ENCODE measurements around the gene RGR. TPM values are rescaled to one million over a fixed set of nuclear protein-coding genes. Genes with fewer than 3 reads are reported as not detected.
A peak's percentile ranks its signal among the peaks of the same experiment; 100 is the strongest.

RGR gene
- total RNA-seq, 4 donors from 2014 or later, result 0.33 to 2.5 (median 1.4) TPM; not detected in 1

- DNase-seq (ENCODE audit: extremely low spot score), result no peak
- H3K36me3 ChIP-seq, result no peaks in the 10 kb centered on the region
- WGBS, result 81% methylated on average over 4 of the region's 4 CpGs
- no peak overlapping the region for H3K4me3 ChIP-seq
- TF ChIP-seq POLR2AphosphoS5 (IDR thresholded peaks at IDR 0.05), result no peak
- TF ChIP-seq POLR2A (IDR thresholded peaks at IDR 0.05; ENCODE audit: low read depth), result no peak
- TF ChIP-seq, protein P1, sequence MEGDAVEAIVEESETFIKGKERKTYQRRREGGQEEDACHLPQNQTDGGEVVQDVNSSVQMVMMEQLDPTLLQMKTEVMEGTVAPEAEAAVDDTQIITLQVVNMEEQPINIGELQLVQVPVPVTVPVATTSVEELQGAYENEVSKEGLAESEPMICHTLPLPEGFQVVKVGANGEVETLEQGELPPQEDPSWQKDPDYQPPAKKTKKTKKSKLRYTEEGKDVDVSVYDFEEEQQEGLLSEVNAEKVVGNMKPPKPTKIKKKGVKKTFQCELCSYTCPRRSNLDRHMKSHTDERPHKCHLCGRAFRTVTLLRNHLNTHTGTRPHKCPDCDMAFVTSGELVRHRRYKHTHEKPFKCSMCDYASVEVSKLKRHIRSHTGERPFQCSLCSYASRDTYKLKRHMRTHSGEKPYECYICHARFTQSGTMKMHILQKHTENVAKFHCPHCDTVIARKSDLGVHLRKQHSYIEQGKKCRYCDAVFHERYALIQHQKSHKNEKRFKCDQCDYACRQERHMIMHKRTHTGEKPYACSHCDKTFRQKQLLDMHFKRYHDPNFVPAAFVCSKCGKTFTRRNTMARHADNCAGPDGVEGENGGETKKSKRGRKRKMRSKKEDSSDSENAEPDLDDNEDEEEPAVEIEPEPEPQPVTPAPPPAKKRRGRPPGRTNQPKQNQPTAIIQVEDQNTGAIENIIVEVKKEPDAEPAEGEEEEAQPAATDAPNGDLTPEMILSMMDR (IDR thresholded peaks at IDR 0.05), result no peak
- no peak for TF ChIP-seq EP300 (IDR thresholded peaks at IDR 0.05)
- no peaks in the 10 kb centered on the region for H3K4me1 ChIP-seq
- no peaks in the 10 kb centered on the region for H3K9me3 ChIP-seq
- intact Hi-C loops (cut with DNase I), result no loop called here
- no peak overlapping the region for H3K27ac ChIP-seq (replicated peaks in 1 of 4)
- peaks cover 0 to 45% (median 0%) of the 10 kb centered on the region in 4 donors for H3K27me3 ChIP-seq
Measured at GRCh38 chr10:84204610-84205009, 40.2 kb upstream of the RGR start.

GRCh38 chr10:84205049-84205852 is 39.6 kb upstream of the RGR start:
- Histone ChIP-seq H3K9me3 (no peaks in the 10 kb centered on the region), H3K27me3 (peaks cover 0 to 45% (median 0%) of the 10 kb centered on the region in 4 donors), H3K27ac (replicated peaks in 1 of 4) (no peak overlapping the region), H3K4me3 (no peak overlapping the region), H3K36me3 (no peaks in the 10 kb centered on the region), H3K4me1 (no peaks in the 10 kb centered on the region)
- WGBS, result 72% methylated on average over 4 of the region's 8 CpGs
- intact Hi-C loops (cut with DNase I), result no loop called here
- no peak for DNase-seq (ENCODE audit: extremely low spot score)
- TF ChIP-seq POLR2AphosphoS5 (IDR thresholded peaks at IDR 0.05), result no peak
- TF ChIP-seq POLR2A (IDR thresholded peaks at IDR 0.05; ENCODE audit: low read depth), result no peak
- TF ChIP-seq, protein P1 (IDR thresholded peaks at IDR 0.05), result peak in 2 of 3 experiments; percentile 8 to 35

DNA sequence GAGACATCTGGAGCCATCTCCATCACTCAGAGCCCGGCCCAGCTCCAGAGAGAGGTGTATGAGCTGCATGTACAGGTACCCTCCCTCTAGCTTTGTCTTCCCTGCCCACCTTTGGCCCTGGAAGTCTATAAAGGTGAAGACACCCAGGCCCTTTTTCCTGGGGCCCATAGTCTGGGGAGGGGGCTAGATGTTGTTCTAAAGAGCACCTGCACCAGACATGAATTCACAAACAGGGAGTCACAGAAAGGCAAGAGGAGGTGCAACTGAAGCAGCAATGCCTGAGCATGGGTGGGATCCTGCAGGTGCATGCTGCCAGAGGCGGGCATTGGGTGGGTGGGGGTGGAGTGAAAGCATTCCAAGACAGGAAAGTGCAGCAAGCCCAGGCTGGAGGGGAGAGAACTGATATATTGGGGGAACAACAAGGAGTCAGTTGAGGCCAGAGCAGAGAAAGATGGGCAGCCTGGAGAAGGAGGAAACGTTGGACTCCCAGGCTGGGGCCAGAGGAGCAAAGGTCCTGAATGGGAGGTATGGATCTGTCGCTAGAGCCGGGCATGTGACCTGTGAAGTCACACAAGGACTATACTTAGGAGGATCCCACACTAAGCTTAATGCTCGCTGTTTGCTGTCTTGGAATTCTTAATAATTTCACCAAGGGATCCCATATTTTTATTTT is 38.9 kb upstream of the RGR start:
- no peaks in the 10 kb centered on the region for H3K4me1 ChIP-seq
- no peaks in the 10 kb centered on the region for H3K36me3 ChIP-seq
- WGBS, result 74% methylated on average over 5 of the region's 6 CpGs
- H3K9me3 ChIP-seq, result no peaks in the 10 kb centered on the region
- no peak for TF ChIP-seq POLR2A (IDR thresholded peaks at IDR 0.05; ENCODE audit: low read depth)
- no peak for TF ChIP-seq EP300 (IDR thresholded peaks at IDR 0.05)
- TF ChIP-seq, protein P1 (IDR thresholded peaks at IDR 0.05), result no peak
- TF ChIP-seq POLR2AphosphoS5 (IDR thresholded peaks at IDR 0.05), result no peak
- peaks cover 0 to 38% (median 0%) of the 10 kb centered on the region in 4 donors for H3K27me3 ChIP-seq
- no peak overlapping the region for H3K27ac ChIP-seq (replicated peaks in 1 of 4)
- no peak for DNase-seq (ENCODE audit: extremely low spot score)
- intact Hi-C loops (cut with DNase I), result no loop called here
- H3K4me3 ChIP-seq, result no peak overlapping the region

- WGBS, result 75% methylated on average over 3 of the region's 10 CpGs
- Histone ChIP-seq H3K4me1 (no peaks in the 10 kb centered on the region), H3K27me3 (peaks cover 0 to 26% (median 0%) of the 10 kb centered on the region in 4 donors), H3K27ac (replicated peaks in 1 of 4) (no peak overlapping the region), H3K9me3 (no peaks in the 10 kb centered on the region), H3K4me3 (no peak overlapping the region), H3K36me3 (no peaks in the 10 kb centered on the region)
- no peak for TF ChIP-seq POLR2AphosphoS5 (IDR thresholded peaks at IDR 0.05)
- intact Hi-C loops (cut with DNase I), result no loop called here
- no peak for DNase-seq (ENCODE audit: extremely low spot score)
Measured at GRCh38 chr10:84208023-84208422, 36.8 kb upstream of the RGR start.

DNA sequence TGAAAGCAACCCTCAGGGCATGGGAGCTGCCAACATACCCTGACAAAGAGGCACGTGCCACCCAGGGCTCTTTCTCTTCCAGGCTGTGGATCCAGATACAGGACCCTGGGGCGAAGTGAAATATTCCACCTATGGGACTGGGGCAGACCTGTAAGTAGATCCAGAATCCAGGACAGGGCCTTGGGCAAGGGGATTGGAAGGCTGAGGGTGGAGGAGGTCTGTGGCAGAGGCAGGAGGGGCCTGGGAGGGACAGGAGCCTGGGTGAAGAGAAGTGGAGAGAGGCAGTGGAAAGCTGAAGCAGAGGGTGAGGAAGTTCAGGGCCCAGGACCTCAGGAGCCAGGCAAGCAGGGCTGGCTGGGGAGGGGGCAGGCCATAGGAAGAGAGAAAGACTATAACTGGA is 33.3 kb upstream of the RGR start:
- Histone ChIP-seq H3K27me3 (peaks cover 0 to 24% (median 0%) of the 10 kb centered on the region in 4 donors), H3K36me3 (no peaks in the 10 kb centered on the region), H3K4me3 (no peak overlapping the region), H3K27ac (replicated peaks in 1 of 4) (no peak overlapping the region), H3K4me1 (no peaks in the 10 kb centered on the region), H3K9me3 (no peaks in the 10 kb centered on the region)
- TF ChIP-seq POLR2A (IDR thresholded peaks at IDR 0.05; ENCODE audit: low read depth) (no peak), EP300 (IDR thresholded peaks at IDR 0.05) (no peak), POLR2AphosphoS5 (IDR thresholded peaks at IDR 0.05) (no peak)
- TF ChIP-seq, protein P1 (IDR thresholded peaks at IDR 0.05), result no peak
- no peak for DNase-seq (ENCODE audit: extremely low spot score)
- WGBS, result 72% methylated on average over 2 of the region's 2 CpGs
- intact Hi-C loops (cut with DNase I), result no loop called here

Measured in esophagus muscularis mucosa (tissue), 4 donors.